GM12891 (cell line): ENCODE results near the gene SPON2.

ENCODE experiments used
- POLR2AphosphoS5 ChIP-seq: IDR thresholded peaks from 2 replicates; pipeline ENCODE4 v1.6.1; 2011; ENCODE audit warnings: low read depth, low read length, control low read depth
- SPI1 ChIP-seq: IDR thresholded peaks from 2 replicates; pipeline ENCODE4 v1.6.1; 2011; ENCODE audit warnings: low read depth, low read length, control low read depth

GRCh38 chr4:1169171-1169671 lies 3.2 kb downstream of the SPON2 start:
- TF ChIP-seq POLR2AphosphoS5 (no peak), SPI1 (no peak)
